Aorta (tissue), 5 donors: ENCODE measurements around the gene KHDRBS1. TPM values are rescaled to one million over a fixed set of nuclear protein-coding genes. Genes with fewer than 3 reads are reported as not detected.
A peak's percentile ranks its signal among the peaks of the same experiment; 100 is the strongest.
"Not testable (repeated sequence)": the region's sequence is repeated elsewhere in the genome, so short reads cannot be mapped to it uniquely, and the experiment has no call there.

ENCODE experiments used
- ATAC-seq: fragments of 200-7000 bp; cut with Tn5 transposase; one replicate; pipeline ENCODE4 v1.9.1; 2022; ENCODE audit warnings: moderate library complexity; ENCODE audit not compliant: low FRiP score
- DNase-seq, 2 donors: peaks; one replicate each; pipeline ENCODE4 v3.0.0-alpha.2; 2020
- H3K27ac ChIP-seq, 2 donors: one replicate each; pipeline ENCODE4 v1.5.1; 2013; ENCODE audit warnings: low read length in 2 of 2, mild to moderate bottlenecking in 2 of 2, moderate library complexity in 2 of 2, control low read depth in 1 of 2, inconsistent platforms in 1 of 2, low read depth in 1 of 2
- H3K27me3 ChIP-seq, 2 donors: one replicate each; pipeline ENCODE4 v1.6.1; 2013; ENCODE audit warnings: control low read depth in 1 of 2, low read length in 1 of 2, mild to moderate bottlenecking in 1 of 2, moderate library complexity in 1 of 2; ENCODE audit not compliant: insufficient read depth in 2 of 2, control insufficient read depth in 1 of 2
- H3K36me3 ChIP-seq, 2 donors: one replicate each; pipeline ENCODE4 v1.6.1; 2013; ENCODE audit warnings: control low read depth in 1 of 2, low read length in 1 of 2, mild to moderate bottlenecking in 1 of 2; ENCODE audit not compliant: insufficient read depth in 2 of 2, control insufficient read depth in 1 of 2
- H3K4me1 ChIP-seq, 2 donors: one replicate each; pipeline ENCODE4 v1.6.1; 2013; ENCODE audit warnings: low read length in 2 of 2, control low read depth in 1 of 2, mild to moderate bottlenecking in 1 of 2, moderate library complexity in 1 of 2; ENCODE audit not compliant: insufficient read depth in 2 of 2, control insufficient read depth in 1 of 2
- H3K4me3 ChIP-seq, 2 donors: one replicate each; pipeline ENCODE4 v1.5.1; 2013; ENCODE audit warnings: low read length in 2 of 2, control low read depth in 1 of 2, mild to moderate bottlenecking in 1 of 2
- H3K9me3 ChIP-seq: one replicate; pipeline ENCODE4 v1.6.1; 2013; ENCODE audit warnings: mild to moderate bottlenecking, low read length; ENCODE audit not compliant: control insufficient read depth
- WGBS, 2 donors: extraction: QIAGEN DNeasy Blood & Tissue Kit; methylation state at CpG; one replicate each; pipeline ENCODE4 v1.1.7; 2013; 5-methylcytosine and 5-hydroxymethylcytosine counted together
- intact Hi-C, 2 donors: fragments of 100-400 bp; cut with DNase I; formaldehyde crosslinking; loops; one replicate each; pipeline versions ENCODE4 v1.14.2 to v1.15.0; 2022
- polyA plus RNA-seq, 2 donors: library from polyadenylated mRNA; stranded (reverse); fragments of 200-250 nt; gene quantifications; one replicate each; pipeline ENCODE4 v1.2.3, GENCODE V29; 2013
- total RNA-seq, 2 donors: library from RNA; stranded (reverse); fragmentation: NEBNext Ultra II Directional; extraction: Animal tissue kit (Norgen Biotek cat#: 25700); gene quantifications; one replicate each; pipeline ENCODE4 v1.2.1, GENCODE V29; 2021
- donor health status: healthy with polysubstance abuse.
- donor health status: Bipolar disorder and iron deficiency.
- donor health status: DM: no; HTN: no; CAD: no.
- donor health status: DM: no; HTN: no; CAD: no.
- donor health status: DM: yes; HTN: yes; CAD: no.

The KHDRBS1 gene
- total and polyA plus RNA-seq, 4 donors = 57.0 to 91.2 (median 73.3) TPM

DNA sequence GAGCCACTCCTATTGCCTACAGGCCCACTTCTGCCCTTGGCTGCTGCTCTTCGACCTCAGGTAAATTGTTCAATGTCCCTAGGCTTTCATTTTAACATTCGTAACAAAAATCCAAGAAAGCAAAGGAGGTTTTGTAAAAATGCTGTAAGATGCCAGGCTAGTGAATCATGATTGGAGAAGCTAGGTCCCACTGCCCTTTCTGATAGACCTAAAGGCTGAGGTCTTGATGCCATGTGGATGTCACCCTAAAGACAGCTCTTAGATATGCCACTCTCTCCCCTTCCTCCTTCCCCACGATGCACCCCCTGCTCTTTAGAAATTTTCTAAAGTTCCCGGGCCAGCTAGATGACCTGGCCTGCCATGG, 49.2 kb downstream of the KHDRBS1 start:
- Histone ChIP-seq H3K27ac (peak overlapping the region; percentile 84 to 92), H3K9me3 (no peaks in the 10 kb centered on the region), H3K4me3 (no peak overlapping the region), H3K4me1 (peaks cover 2 to 5% of the 10 kb centered on the region in 2 donors), H3K36me3 (peaks cover 2 to 6% of the 10 kb centered on the region in 2 donors), H3K27me3 (no peaks in the 10 kb centered on the region)
- 18 to 23% methylated on average over 4 of the region's 4 CpGs for WGBS, 2 donors
- ATAC-seq (peak; percentile 2), DNase-seq (no peak)
- intact Hi-C loops = loop anchor here (5.0 to 10.0 kb wide), 4 partner anchors 48 to 258 kb away; partner anchors contain the start of genes KHDRBS1 (in 2 of the 2) and PTP4A2 (in 1 of the 2)

DNA sequence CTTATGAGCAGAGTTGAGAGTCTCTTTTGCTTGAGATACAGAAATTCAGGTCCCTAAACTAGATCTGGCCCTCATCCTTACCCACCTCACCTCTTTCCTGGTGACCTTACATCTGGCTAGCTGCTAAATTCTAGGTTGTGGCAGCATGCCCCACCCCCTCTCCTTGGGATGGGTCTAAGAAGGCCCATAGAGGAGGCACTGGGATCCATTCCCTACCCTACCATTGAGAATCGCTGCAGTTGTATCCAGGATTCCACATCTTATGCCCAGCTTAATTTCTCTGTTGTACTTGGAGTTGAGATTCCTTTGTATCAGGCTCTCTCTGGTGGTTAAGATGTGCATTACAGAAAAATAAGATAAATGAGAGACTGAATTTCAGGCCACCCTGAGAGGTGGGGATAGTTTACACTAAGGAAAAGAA, 49.6 kb downstream of the KHDRBS1 start:
- WGBS, 2 donors = 0 to 3% methylated on average over 1 of the region's 1 CpG
- ATAC-seq = peak; percentile 78
- H3K27me3 ChIP-seq = no peaks in the 10 kb centered on the region
- no peak overlapping the region for H3K4me3 ChIP-seq
- no peak for DNase-seq
- no peaks in the 10 kb centered on the region for H3K9me3 ChIP-seq
- peaks cover 2 to 6% of the 10 kb centered on the region in 2 donors for H3K36me3 ChIP-seq
- H3K4me1 ChIP-seq = peaks cover 2 to 5% of the 10 kb centered on the region in 2 donors
- intact Hi-C loops = loop anchor here (5.0 to 10.0 kb wide), 4 partner anchors 48 to 258 kb away; partner anchors contain the start of genes KHDRBS1 (in 2 of the 2) and PTP4A2 (in 1 of the 2)
- H3K27ac ChIP-seq = peak overlapping the region; percentile 84 to 92

DNA sequence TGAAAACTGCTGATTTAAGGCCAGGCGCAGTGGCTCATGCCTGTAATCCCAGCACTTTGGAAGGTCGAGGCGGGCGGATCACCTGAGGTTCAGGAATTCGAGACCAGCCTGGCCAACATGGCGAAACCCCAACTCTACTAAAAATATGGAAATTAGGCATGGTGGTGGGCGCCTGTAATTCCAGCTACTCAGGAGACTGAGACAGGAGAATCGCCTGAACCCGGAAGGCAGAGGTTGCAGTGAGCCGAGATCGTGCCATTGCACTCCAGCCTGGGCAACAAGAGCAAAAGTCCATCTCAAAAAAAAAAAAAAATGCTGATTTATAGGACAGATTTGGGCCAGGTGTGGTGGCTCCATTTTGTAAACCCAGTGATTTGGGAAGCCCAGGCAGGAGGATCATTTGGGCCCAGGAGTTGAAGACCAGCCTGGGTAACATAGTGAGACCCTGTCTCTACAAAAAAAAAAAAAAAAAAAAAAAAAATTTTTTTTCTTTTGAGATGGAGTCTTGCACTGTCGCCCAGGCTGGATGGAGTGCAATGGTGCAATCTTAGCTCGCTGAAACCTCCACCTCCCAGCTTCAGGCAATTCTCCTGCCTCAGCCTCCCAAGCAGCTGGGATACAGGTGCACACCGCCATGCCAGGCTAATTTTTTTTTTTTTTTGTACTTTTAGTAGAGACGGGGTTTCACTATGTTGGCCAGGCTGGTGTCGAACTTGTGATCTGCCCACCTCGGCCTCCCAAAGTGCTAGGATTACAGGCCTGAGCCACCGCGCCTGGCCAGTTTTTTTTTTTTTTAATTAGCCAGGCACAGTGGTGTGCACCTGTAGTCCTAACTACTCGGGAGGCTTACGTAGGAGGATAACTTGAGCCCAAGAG, 52.2 kb downstream of the KHDRBS1 start:
- not testable (repeated sequence) for ATAC-seq, H3K36me3 ChIP-seq, H3K9me3 ChIP-seq, H3K4me3 ChIP-seq, DNase-seq, H3K27me3 ChIP-seq, H3K4me1 ChIP-seq
- peak overlapping the region in 1 of 2 donors; percentile 3 for H3K27ac ChIP-seq
- 55% methylated on average over 21 of the region's 21 CpGs for WGBS, 2 donors
- intact Hi-C loops = loop anchor here (10.0 kb wide), 2 partner anchors 51 to 261 kb away; partner anchors contain the start of gene KHDRBS1 (in 1 of the 2)

DNA sequence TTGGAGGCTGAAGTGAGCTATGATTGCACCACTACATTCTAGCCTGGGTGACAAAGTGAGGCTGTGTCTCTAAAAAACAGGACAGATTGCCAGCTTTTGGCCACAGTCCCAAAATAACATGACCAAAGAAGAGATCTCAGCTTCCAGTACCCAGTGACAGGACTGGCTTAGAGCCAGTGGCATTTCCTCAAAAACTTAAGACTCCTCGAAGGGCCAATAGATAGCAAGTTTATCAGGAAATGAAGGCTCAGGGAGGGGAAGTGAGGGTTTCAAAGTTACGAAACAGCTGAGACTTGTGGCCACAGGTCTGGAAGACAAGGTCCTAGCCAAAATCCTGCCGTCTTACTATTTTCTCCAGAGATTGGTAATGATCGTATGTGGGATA, 52.8 kb downstream of the KHDRBS1 start:
- no peaks in the 10 kb centered on the region for H3K27me3 ChIP-seq
- H3K4me1 ChIP-seq = peaks cover 2 to 5% of the 10 kb centered on the region in 2 donors
- no peak overlapping the region for H3K4me3 ChIP-seq
- H3K9me3 ChIP-seq = no peaks in the 10 kb centered on the region
- ATAC-seq (peak; percentile 42), DNase-seq (peak in 1 of 2 donors; percentile 88)
- H3K27ac ChIP-seq = peak overlapping the region in 1 of 2 donors; percentile 3
- WGBS, 2 donors = 0 to 2% methylated on average over 4 of the region's 4 CpGs
- intact Hi-C loops = loop anchor here (10.0 kb wide), 2 partner anchors 52 to 262 kb away; partner anchors contain the start of gene KHDRBS1 (in 1 of the 2)
- H3K36me3 ChIP-seq = no peaks in the 10 kb centered on the region

DNA sequence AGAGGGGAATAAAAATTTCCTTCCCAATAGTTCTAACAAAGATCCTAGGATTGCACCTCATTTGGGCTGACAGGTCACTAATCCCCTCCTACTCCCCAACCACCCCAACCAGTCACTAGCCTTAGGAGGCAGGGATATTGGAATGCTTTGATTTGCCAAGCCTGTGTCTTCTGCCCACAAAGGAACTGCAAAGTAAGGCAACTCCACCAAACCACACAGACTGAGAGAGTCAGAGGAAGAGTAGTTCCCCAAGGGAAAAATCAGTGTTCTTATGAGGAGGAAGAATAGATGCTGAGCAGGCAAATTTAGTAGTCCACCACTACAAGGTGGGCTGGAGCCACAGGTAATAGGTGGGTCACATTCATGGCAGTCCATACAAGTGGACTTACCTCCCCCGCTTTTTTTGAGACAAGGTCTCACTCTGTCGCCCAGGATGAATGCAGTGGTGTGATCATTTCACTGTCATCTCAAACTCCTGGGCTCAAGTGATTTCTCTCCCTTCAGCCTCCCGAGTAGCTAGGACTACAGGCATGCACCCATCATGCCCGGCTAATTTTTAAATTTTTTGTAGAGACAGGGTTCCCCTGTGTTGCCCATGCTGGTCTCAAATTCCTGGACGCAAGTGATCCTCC, 55.4 kb downstream of the KHDRBS1 start:
- WGBS, 2 donors = 59 to 67% methylated on average over 5 of the region's 5 CpGs
- Histone ChIP-seq H3K36me3 (no peaks in the 10 kb centered on the region), H3K27me3 (no peaks in the 10 kb centered on the region), H3K4me1 (no peaks in the 10 kb centered on the region), H3K27ac (peak overlapping the region in 1 of 2 donors; percentile 32), H3K9me3 (no peaks in the 10 kb centered on the region), H3K4me3 (no peak overlapping the region)
- ATAC-seq = no peak
- DNase-seq = no peak
- intact Hi-C loops = loop anchor here (10.0 kb wide), 2 partner anchors 54 to 264 kb away; partner anchors contain the start of gene KHDRBS1 (in 1 of the 2)

DNA sequence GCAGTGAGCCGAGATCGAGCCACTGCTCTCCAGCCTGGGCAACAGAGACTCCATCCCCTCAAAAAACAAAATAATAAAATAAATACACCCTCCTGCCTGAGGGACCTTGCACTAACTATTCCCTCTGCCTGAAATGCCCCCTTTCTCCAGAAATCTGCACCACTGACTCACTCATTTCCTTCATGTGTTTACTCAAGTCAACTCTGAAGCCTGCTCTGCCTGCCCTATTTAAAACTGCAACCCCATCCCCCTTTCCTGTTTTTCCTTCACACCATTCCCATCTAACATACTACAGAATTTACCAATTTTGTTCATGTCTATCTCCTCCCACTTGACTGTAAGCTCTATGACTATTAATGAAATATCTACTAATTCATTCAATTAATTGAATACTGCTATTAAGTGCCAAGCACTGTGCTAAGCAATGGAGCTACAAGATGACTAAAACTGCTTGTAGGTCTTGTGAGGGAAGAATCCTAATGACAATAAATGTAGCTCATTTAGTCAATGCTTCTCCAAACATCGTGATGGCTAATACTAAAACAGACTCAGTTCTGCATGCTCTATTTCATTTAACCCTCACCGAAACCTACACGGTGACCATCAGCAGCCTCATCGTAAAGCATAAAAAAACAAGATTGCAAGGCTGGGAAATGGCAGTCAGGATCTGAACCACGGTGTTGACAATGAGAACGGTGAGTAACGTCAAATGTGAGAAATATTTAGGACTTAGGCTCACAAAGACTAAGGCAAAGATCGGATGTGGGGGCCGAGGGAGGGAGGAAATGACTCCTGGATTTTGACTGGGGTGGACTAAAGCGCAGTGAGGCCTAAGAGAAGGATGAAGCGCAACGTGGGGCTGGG, 58.3 kb downstream of the KHDRBS1 start:
- ATAC-seq (no peak), DNase-seq (no peak)
- intact Hi-C loops = loop anchor here in 1 of 2 donors (5.0 kb wide), 1 partner anchor 35 kb away; the partner anchor contains the start of gene KPNA6
- Histone ChIP-seq H3K36me3 (peaks cover 2% of the 10 kb centered on the region in 2 donors), H3K4me3 (peak overlapping the region; percentile 37 to 67), H3K4me1 (no peaks in the 10 kb centered on the region), H3K27me3 (no peaks in the 10 kb centered on the region), H3K27ac (peak overlapping the region; percentile 68 to 85), H3K9me3 (no peaks in the 10 kb centered on the region)
- WGBS, 2 donors = 4 to 6% methylated on average over 14 of the region's 14 CpGs

DNA sequence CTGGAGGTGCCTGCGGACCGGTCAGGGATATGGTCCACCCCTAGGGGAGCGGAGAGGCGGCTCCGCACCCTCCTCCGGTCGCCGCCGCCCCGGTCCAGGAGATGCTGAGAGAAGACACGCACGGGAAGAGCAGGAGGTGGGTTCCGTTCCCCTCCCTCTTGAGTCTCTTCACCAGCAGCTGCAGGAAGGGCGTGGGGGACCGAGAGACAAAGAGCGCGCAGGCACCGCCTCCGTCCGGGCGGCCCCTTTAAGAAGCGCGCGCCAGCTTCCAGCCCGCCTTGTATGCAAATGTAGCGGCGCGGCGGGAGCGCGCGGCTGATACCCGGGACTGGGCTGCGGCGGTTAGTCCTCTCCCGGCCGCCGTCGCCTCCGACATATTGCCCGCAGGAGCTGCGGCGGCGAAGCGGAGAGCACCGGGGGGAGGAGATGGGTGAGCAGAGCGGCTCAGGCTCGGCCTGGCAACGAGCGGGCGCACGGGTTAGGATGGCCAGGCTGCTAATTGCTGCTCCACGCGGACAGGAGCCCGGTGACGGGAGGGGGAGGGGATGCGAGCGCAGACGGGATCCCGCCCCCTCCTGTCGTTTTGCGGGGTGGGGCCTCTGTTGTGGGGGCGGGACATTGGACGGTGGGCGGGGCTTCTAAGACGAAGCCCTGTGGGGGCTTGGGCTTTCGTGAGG, 59.1 kb downstream of the KHDRBS1 start, which contains the start of gene TMEM39B:
Gene TMEM39B, plus strand, starts transcription at position 318 of the 677 bp plus-strand sequence. Its CDS starts 109 bp downstream, at position 427.
- Histone ChIP-seq H3K36me3 (peaks cover 2% of the 10 kb centered on the region in 2 donors), H3K9me3 (no peaks in the 10 kb centered on the region), H3K4me3 (peak within 1 kb of the TSS; percentile 67 to 81), H3K4me1 (no peaks in the 10 kb centered on the region), H3K27ac (peak within 1 kb of the TSS; percentile 83 to 85), H3K27me3 (no peaks in the 10 kb centered on the region)
- 1% methylated on average over 63 to 67 of the region's 67 CpGs for WGBS, 2 donors
- intact Hi-C loops = loop anchor here in 1 of 2 donors (5.0 kb wide), 1 partner anchor 35 kb away; the partner anchor contains the start of gene KPNA6
- DNase-seq (peak; percentile 97 to 98), ATAC-seq (peak; percentile 97)
